ENCODE data around the gene KLRC3.
"Not testable (repeated sequence)": the region's sequence is repeated elsewhere in the genome, so short reads cannot be mapped to it uniquely, and the experiment has no call there.

KLRC3 gene

DNA sequence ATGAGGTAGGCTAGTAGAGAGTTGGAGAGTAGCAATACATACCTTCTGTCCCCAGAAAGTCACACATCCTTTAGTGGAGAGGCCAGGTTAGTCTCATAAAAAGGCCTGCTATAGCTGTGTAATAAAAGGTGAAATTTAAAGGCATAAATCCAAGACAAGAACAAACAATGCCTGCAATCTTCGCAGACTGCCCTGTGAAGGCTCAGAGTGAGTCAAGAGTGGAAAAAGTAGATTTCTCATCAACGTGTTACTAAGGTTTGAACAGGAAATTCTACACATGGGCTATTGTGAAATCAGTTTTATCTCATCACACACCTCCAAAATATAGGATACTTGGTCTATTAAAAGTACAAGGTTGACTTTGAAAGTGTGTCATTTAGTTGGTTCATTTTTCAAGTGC, 32.8 kb upstream of the KLRC3 start, which contains the start of gene KLRC1:
KLRC1 (minus strand) TSS at position 222 of the 400 bp plus-strand sequence. CDS start 2,221 bp downstream, outside the sequence.
- TF ChIP-seq CTCF (IDR thresholded peaks at IDR 0.05; ENCODE audit: borderline replicate concordance, control extremely low read depth, extremely low read depth, insufficient read depth, missing control alignments) = no peak
- in situ Hi-C loops (cut with MboI; ENCODE audit: low sequenced_read_pairs, unreplicated experiment) = no loop called here
- no peak for DNase-seq (ENCODE audit: low spot score)

DNA sequence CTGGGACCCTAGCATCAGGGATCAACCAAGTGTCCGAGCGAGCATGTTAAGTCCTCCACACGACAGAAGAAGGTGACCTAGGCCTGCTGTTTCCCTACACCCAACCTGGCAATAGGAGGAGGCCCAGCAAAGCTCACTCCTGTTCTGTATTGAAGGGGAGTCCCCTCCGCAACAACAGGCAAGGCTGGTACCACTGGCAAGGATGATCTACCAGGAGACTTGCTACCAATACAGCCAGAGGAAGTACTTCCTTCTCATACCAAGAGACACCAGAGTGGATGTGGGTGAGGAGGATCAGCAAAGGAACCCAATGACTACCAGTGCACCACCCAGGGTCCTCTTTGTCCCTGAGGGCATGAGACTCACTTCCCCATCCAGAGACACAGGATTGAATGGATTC, 27.8 kb upstream of the KLRC3 start:
- DNase-seq (ENCODE audit: low spot score) = no peak
- in situ Hi-C loops (cut with MboI; ENCODE audit: low sequenced_read_pairs, unreplicated experiment) = no loop called here
- TF ChIP-seq CTCF (IDR thresholded peaks at IDR 0.05; ENCODE audit: borderline replicate concordance, control extremely low read depth, extremely low read depth, insufficient read depth, missing control alignments) = no peak

DNA sequence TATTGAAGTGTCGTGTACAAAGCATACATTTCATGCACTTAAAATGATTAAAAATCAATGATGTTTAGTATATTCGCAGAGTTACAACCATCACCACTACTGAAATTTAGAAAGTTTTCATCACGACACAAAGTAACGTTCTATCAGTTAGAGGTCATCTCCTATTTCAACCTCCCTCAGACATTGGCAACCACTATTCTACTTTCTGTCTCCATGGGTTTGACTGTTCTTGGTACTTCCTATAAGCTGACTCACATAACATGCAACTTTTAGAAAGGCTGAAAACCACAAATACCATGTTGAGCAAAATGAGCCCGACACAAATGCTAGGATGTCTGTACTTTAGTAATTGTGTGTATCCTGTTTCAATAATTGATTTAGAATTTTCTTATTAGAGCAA, 25.7 kb upstream of the KLRC3 start:
- DNase-seq (ENCODE audit: low spot score); in situ Hi-C loops (cut with MboI; ENCODE audit: low sequenced_read_pairs, unreplicated experiment): not testable (repeated sequence)

DNA sequence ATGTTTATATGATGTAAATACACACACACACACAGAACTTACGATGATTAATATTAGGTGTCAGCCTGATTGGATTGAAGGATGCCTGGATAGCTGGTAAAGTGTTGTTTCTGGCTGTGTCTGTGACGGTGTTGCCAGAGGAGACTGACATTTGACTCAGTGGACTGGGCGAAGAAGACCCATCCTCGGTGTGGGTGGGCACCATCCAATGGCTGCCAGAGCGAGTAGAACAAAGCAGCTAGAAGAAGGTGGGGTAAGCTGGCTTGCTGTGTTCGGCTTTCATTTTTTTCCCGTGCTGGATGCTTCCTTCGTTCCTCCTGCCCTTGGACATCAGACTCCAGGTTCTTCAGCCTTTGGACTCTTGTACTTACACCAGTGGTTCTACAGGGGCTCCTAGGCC, 20.7 kb upstream of the KLRC3 start:
- DNase-seq (ENCODE audit: low spot score); in situ Hi-C loops (cut with MboI; ENCODE audit: low sequenced_read_pairs, unreplicated experiment): not testable (repeated sequence)

DNA sequence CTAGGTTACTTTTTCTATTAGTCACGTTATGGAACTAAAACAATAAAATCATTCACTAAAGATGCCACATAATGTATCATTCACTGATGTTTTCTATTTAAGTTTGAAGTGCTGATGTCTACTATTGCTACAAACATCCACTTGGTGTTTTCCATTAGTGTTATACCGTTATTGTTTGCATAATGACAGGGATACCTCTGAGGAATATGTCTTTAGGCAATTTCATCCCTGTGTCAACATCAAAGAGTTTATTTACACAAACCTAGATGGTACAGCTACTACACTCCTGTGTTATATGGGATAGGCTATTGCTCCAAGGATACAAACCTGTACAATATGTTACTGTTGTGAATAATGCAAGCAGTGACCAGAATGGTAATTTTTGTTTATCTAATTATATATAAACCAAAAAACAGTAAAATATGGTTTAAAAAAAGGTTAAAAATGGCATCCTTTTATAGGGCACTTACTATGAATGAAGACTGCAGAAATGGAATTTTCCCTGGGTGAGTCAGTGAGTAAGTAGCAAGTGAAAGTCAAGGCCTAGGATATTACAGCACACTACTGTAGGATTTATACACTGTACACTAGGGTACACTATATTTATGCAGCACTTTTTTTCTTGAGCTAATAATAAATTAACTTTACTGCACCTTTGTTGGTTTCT, 19.3 kb upstream of the KLRC3 start:
- DNase-seq (ENCODE audit: low spot score); in situ Hi-C loops (cut with MboI; ENCODE audit: low sequenced_read_pairs, unreplicated experiment): not testable (repeated sequence)

DNA sequence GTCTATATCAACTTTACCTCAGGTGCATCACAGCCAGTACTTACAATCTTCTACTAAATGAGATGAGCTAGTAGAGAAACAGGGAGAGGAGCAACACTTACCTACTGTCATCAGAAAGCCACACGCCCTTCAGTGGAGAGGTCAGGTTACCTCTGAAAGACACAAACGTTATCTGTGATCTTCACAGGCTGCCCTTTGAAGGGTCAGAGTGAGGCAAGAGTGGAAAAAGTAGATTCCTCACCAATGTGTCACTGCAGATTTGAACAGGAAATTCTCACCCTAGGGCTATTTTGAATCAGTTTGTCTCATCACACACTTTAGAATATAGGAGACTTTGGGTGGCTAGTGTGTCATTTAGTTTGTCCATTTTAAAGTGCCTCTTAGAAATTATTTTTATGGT, 17.2 kb upstream of the KLRC3 start:
- in situ Hi-C loops (cut with MboI; ENCODE audit: low sequenced_read_pairs, unreplicated experiment); DNase-seq (ENCODE audit: low spot score): not testable (repeated sequence)

GRCh38 chr12:10435816-10436215, 15.4 kb upstream of the KLRC3 start, which contains the start of gene KLRC2:
Gene KLRC2, minus strand, starts transcription at chr12:10436010. Its CDS starts 24 bp downstream, at chr12:10435986.
- DNase-seq (ENCODE audit: low spot score); in situ Hi-C loops (cut with MboI; ENCODE audit: low sequenced_read_pairs, unreplicated experiment): not testable (repeated sequence)

- DNase-seq (ENCODE audit: low spot score); in situ Hi-C loops (cut with MboI; ENCODE audit: low sequenced_read_pairs, unreplicated experiment): not testable (repeated sequence)
Observed at GRCh38 chr12:10430623-10431022, 10.2 kb upstream of the KLRC3 start.

DNA sequence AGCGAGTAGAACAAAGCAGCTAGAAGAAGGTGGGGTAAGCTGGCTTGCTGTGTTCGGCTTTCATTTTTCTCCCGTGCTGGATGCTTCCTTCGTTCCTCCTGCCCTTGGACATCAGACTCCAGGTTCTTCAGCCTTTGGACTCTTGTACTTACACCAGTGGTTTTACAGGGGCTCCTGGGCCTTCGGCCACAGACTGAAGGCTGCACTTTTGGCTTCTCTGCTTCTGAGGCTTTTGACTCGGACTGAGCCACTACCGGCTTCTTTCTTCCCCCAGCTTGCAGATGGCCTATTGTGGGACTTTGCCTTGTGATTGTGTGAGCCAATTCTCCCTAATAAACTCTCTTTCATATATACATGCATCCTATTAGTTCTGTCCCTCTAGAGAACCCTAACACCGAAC, 5.5 kb upstream of the KLRC3 start:
- in situ Hi-C loops (cut with MboI; ENCODE audit: low sequenced_read_pairs, unreplicated experiment); DNase-seq (ENCODE audit: low spot score): not testable (repeated sequence)

DNA sequence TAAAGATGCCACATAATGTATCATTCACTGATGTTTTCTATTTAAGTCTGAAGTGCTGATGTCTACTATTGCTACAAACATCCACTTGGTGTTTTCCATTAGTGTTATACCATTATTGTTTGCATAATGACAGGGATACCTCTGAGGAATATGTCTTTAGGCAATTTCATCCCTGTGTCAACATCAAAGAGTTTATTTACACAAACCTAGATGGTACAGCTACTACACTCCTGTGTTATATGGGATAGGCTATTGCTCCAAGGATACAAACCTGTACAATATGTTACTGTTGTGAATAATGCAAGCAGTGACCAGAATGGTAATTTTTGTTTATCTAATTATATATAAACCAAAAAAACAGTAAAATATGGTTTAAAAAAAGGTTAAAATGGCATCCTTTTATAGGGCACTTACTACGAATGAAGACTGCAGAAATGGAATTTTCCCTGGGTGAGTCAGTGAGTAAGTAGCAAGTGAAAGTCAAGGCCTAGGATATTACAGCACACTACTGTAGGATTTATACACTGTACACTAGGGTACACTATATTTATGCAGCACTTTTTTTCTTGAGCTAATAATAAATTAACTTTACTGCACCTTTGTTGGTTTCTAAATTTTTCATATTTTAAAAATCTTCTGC, 4.0 kb upstream of the KLRC3 start:
- in situ Hi-C loops (cut with MboI; ENCODE audit: low sequenced_read_pairs, unreplicated experiment); DNase-seq (ENCODE audit: low spot score): not testable (repeated sequence)

- DNase-seq (ENCODE audit: low spot score); in situ Hi-C loops (cut with MboI; ENCODE audit: low sequenced_read_pairs, unreplicated experiment): not testable (repeated sequence)
Observed at GRCh38 chr12:10422159-10422558, 1.8 kb upstream of the KLRC3 start.

DNA sequence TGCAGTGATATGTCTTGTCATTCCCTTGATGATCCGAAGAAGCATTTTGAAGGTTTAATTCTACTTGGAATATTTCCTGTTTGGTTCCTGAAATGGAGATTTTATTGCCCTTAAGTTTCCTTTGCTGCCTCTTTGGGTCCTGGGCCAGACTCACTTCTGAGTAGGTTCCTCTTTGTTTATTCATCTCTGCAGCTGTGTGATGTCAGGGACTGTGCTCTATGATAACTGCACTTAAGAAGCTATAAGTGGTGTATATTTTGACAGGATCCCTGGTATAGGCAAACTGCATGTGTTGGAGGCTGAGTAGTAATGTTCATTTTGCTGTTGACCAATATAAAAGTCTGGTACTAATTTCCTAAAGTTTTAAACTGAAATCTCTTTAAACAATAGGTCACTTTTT, 11.0 kb downstream of the KLRC3 start, which contains the start of gene KLRC4:
KLRC4 (minus strand) TSS at position 366 of the 400 bp plus-strand sequence; CDS start at position 184, 182 bp downstream.
- no peak for TF ChIP-seq CTCF (IDR thresholded peaks at IDR 0.05; ENCODE audit: borderline replicate concordance, control extremely low read depth, extremely low read depth, insufficient read depth, missing control alignments)
- DNase-seq (ENCODE audit: low spot score) = no peak
- in situ Hi-C loops (cut with MboI; ENCODE audit: low sequenced_read_pairs, unreplicated experiment) = no loop called here
